HG02571 (cell line): ENCODE data around the gene TRAPPC3.
"Not testable (repeated sequence)": the region's sequence is repeated elsewhere in the genome, so short reads cannot be mapped to it uniquely, and the experiment has no call there.

Source experiments
- ATAC-seq: cut with Tn5 transposase; IDR thresholded peaks from one replicate; pipeline ENCODE4 v1.9.1; 2021; ENCODE audit warnings: mild to moderate bottlenecking, moderate library complexity; ENCODE audit not compliant: unreplicated experiment

Gene TRAPPC3

GRCh38 chr1:36149237-36149972 is at the start of gene TRAPPC3:
TSS of gene TRAPPC3 (minus strand) at chr1:36149486. CDS start at chr1:36149378, 108 bp downstream.
- peak; percentile 89 for ATAC-seq

- ATAC-seq = no peak
These were observed 49.4 kb upstream of the TRAPPC3 start for GRCh38 chr1:36198641-36199040.

GRCh38 chr1:36196805-36197204 is 47.5 kb upstream of the TRAPPC3 start:
- ATAC-seq = not testable (repeated sequence)

- no peak for ATAC-seq
These were observed 38.7 kb upstream of the TRAPPC3 start for GRCh38 chr1:36187800-36188593.

- ATAC-seq = no peak
These were observed 34.1 kb upstream of the TRAPPC3 start for GRCh38 chr1:36183309-36183856.

GRCh38 chr1:36182734-36183133 is 33.4 kb upstream of the TRAPPC3 start:
- no peak for ATAC-seq

- no peak for ATAC-seq
These were observed 29.9 kb upstream of the TRAPPC3 start for GRCh38 chr1:36179220-36179600.

- no peak for ATAC-seq
These were observed 29.4 kb upstream of the TRAPPC3 start for GRCh38 chr1:36178471-36179219.

- no peak for ATAC-seq
These were observed 28.5 kb upstream of the TRAPPC3 start for GRCh38 chr1:36177589-36178431.

GRCh38 chr1:36176106-36176949 is 27.0 kb upstream of the TRAPPC3 start:
- ATAC-seq = no peak

GRCh38 chr1:36175137-36176095 is 26.1 kb upstream of the TRAPPC3 start:
- ATAC-seq = no peak

- no peak for ATAC-seq
These were observed 25.4 kb upstream of the TRAPPC3 start for GRCh38 chr1:36174713-36175112.

- no peak for ATAC-seq
These were observed 23.7 kb upstream of the TRAPPC3 start for GRCh38 chr1:36172983-36173382.

GRCh38 chr1:36172017-36172747 is 22.9 kb upstream of the TRAPPC3 start:
- no peak for ATAC-seq

- no peak for ATAC-seq
These were observed 21.5 kb upstream of the TRAPPC3 start for GRCh38 chr1:36170643-36171412.

GRCh38 chr1:36168514-36168913 is 19.2 kb upstream of the TRAPPC3 start:
- no peak for ATAC-seq
